ENCODE measurements around the gene GID8. TPM values are rescaled to one million over a fixed set of nuclear protein-coding genes. Genes with fewer than 3 reads are reported as not detected.

GID8 gene
- total and polyA plus RNA-seq, 2 donors (not counting 1 experiment from before 2014, with no cell fraction given): 12.4 to 47.4 TPM

DNA sequence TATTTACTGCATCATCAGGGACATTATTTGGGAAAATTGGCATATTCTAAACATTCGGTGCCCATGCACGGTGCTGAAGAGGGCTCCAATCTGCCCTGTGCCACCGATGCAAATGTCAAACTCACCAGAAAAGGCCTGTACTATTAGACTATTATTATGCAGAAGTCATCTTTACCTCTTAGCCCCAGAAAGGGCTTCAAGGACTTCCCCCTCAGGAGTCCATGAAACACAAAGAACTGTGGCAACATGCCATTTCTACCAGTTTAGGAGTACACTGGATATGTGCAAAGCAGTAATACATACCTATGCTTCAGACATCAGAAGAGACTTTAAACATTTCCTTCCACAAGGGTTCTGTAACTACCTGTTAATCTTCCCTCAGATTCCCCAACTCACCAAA is 20.2 kb upstream of the GID8 start:
- TF ChIP-seq, protein P1, sequence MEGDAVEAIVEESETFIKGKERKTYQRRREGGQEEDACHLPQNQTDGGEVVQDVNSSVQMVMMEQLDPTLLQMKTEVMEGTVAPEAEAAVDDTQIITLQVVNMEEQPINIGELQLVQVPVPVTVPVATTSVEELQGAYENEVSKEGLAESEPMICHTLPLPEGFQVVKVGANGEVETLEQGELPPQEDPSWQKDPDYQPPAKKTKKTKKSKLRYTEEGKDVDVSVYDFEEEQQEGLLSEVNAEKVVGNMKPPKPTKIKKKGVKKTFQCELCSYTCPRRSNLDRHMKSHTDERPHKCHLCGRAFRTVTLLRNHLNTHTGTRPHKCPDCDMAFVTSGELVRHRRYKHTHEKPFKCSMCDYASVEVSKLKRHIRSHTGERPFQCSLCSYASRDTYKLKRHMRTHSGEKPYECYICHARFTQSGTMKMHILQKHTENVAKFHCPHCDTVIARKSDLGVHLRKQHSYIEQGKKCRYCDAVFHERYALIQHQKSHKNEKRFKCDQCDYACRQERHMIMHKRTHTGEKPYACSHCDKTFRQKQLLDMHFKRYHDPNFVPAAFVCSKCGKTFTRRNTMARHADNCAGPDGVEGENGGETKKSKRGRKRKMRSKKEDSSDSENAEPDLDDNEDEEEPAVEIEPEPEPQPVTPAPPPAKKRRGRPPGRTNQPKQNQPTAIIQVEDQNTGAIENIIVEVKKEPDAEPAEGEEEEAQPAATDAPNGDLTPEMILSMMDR (IDR thresholded peaks at IDR 0.05): no peak
- no peak for TF ChIP-seq EZH2 (IDR thresholded peaks at IDR 0.05; ENCODE audit: borderline replicate concordance, insufficient read depth, low read depth, low read length, poor library complexity, severe bottlenecking)
- Histone ChIP-seq H3K27me3 (replicated peaks in 1 of 4; ENCODE audit: control extremely low read depth in 1 of 4, control insufficient read depth in 3 of 4, insufficient read depth in 4 of 4, low read length in 3 of 4) (no peaks in the 10 kb centered on the region), H3K79me2 (ENCODE audit: control insufficient read depth, insufficient read depth, low read length) (peaks cover 98% of the 10 kb centered on the region), H2AFZ (ENCODE audit: insufficient read depth, low read depth, low read length, poor library complexity, severe bottlenecking) (no peak overlapping the region), H3K4me2 (replicated peaks; ENCODE audit: low read depth, low read length, poor library complexity, severe bottlenecking) (peak overlapping the region; percentile 62), H3K4me1 (ENCODE audit: control insufficient read depth in 2 of 2, insufficient read depth in 2 of 2, low read length in 2 of 2) (peaks cover 62 to 63% of the 10 kb centered on the region in 2 donors), H3K27ac (ENCODE audit: low read length in 2 of 2) (no peak overlapping the region), H3K9me3 (ENCODE audit: control extremely low read depth in 1 of 3, control insufficient read depth in 2 of 3, insufficient read depth in 1 of 3, low read length in 2 of 3) (no peaks in the 10 kb centered on the region), H3K36me3 (replicated peaks in 1 of 2; ENCODE audit: control extremely low read depth in 1 of 2, control insufficient read depth in 1 of 2, extremely low read depth in 1 of 2, insufficient read depth in 2 of 2, low read length in 1 of 2) (peaks cover 0 to 17% of the 10 kb centered on the region in 2 experiments), H4K20me1 (ENCODE audit: control insufficient read depth, insufficient read depth, low read length, poor library complexity, severe bottlenecking) (peaks cover 99% of the 10 kb centered on the region), H3K9ac (ENCODE audit: low read length) (peak overlapping the region; percentile 25), H3K4me3 (ENCODE audit: control extremely low read depth in 1 of 5, extremely low read depth in 1 of 5, insufficient read depth in 1 of 5, low read depth in 2 of 5, low read length in 4 of 5) (peak overlapping the region in 1 of 5 experiments; percentile 21)
- Mint-ChIP-seq H3K27me3 (no peaks in the 10 kb centered on the region), H3K4me3 (peak overlapping the region; percentile 68), H3K4me1 (peaks cover 72% of the 10 kb centered on the region), H3K9me3 (ENCODE audit: insufficient read depth) (no peaks in the 10 kb centered on the region), H3K27ac (peak overlapping the region; percentile 51)
- DNase-seq: no peak
- 54% methylated on average over 3 of the region's 3 CpGs for WGBS (ENCODE audit: insufficient coverage)
- ChIA-PET CTCF (interaction anchor here (0.7 to 4.4 kb wide), 6 partner anchors 10 to 91 kb away, joined by 3 to 22 read pairs (median 4); no protein-coding TSS in a partner anchor), POLR2A (interaction anchor here (1.2 to 1.7 kb wide), 2 partner anchors 9 to 37 kb away, joined by 3 to 6 read pairs; partner anchors contain the start of gene DIDO1)
- ATAC-seq (ENCODE audit: low read depth): no peak
- intact Hi-C loops (cut with micrococcal nuclease): loop anchor here (5.0 kb wide), 1 partner anchor 35 kb away; the partner anchor contains the start of gene SLC17A9

DNA sequence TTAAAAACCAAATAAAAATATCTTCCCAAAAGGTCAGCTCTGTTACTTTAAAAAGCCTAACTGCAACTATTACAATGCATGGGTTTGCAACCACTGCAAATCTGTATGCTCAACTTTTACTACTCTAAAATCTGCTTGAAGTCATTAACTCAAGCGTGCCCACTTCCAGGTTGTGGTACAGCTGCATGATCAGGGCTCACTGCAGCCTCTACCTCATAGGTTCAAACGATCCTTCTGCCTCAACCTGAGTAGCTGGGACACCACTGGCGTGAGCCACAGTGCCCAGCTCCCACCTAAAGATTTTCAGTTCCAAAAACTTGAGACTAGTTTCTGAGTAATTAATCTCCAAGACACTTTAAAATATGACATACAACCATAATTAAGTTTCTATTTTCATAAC is 19.8 kb upstream of the GID8 start:
- peak overlapping the region; percentile 68 for H3K4me3 Mint-ChIP-seq
- intact Hi-C loops (cut with micrococcal nuclease): loop anchor here (5.0 kb wide), 1 partner anchor 34 kb away; the partner anchor contains the start of gene SLC17A9
- Histone ChIP-seq H3K9ac (ENCODE audit: low read length) (peak overlapping the region; percentile 38), H3K36me3 (replicated peaks in 1 of 2; ENCODE audit: control extremely low read depth in 1 of 2, control insufficient read depth in 1 of 2, extremely low read depth in 1 of 2, insufficient read depth in 2 of 2, low read length in 1 of 2) (peaks cover 0 to 12% of the 10 kb centered on the region in 2 experiments), H3K9me3 (ENCODE audit: control extremely low read depth in 1 of 3, control insufficient read depth in 2 of 3, insufficient read depth in 1 of 3, low read length in 2 of 3) (no peaks in the 10 kb centered on the region), H3K4me3 (ENCODE audit: control extremely low read depth in 1 of 5, extremely low read depth in 1 of 5, insufficient read depth in 1 of 5, low read depth in 2 of 5, low read length in 4 of 5) (peak overlapping the region in 2 of 5 experiments; percentile 16 to 21), H3K79me2 (ENCODE audit: control insufficient read depth, insufficient read depth, low read length) (peaks cover 98% of the 10 kb centered on the region), H4K20me1 (ENCODE audit: control insufficient read depth, insufficient read depth, low read length, poor library complexity, severe bottlenecking) (peaks cover 99% of the 10 kb centered on the region), H2AFZ (ENCODE audit: insufficient read depth, low read depth, low read length, poor library complexity, severe bottlenecking) (no peak overlapping the region), H3K27me3 (replicated peaks in 1 of 4; ENCODE audit: control extremely low read depth in 1 of 4, control insufficient read depth in 3 of 4, insufficient read depth in 4 of 4, low read length in 3 of 4) (no peaks in the 10 kb centered on the region), H3K4me2 (replicated peaks; ENCODE audit: low read depth, low read length, poor library complexity, severe bottlenecking) (peak overlapping the region; percentile 62), H3K27ac (ENCODE audit: low read length in 2 of 2) (peak overlapping the region in 1 of 2 donors; percentile 60), H3K4me1 (ENCODE audit: control insufficient read depth in 2 of 2, insufficient read depth in 2 of 2, low read length in 2 of 2) (peaks cover 65 to 67% of the 10 kb centered on the region in 2 donors)
- CTCF ChIA-PET: interaction anchor here (0.7 to 4.4 kb wide), 7 partner anchors 10 to 91 kb away, joined by 3 to 22 read pairs (median 3); no protein-coding TSS in a partner anchor
- H3K27ac Mint-ChIP-seq: peak overlapping the region; percentile 51
- DNase-seq (peak; percentile 43), ATAC-seq (ENCODE audit: low read depth) (peak; percentile 50)
- H3K27me3 Mint-ChIP-seq: no peaks in the 10 kb centered on the region
- WGBS (ENCODE audit: insufficient coverage): 11% methylated on average over 3 of the region's 3 CpGs
- peaks cover 71% of the 10 kb centered on the region for H3K4me1 Mint-ChIP-seq
- POLR2A ChIA-PET: interaction anchor here (1.2 to 1.7 kb wide), 2 partner anchors 9 to 36 kb away, joined by 3 to 6 read pairs; partner anchors contain the start of gene DIDO1
- TF ChIP-seq EZH2 (IDR thresholded peaks at IDR 0.05; ENCODE audit: borderline replicate concordance, insufficient read depth, low read depth, low read length, poor library complexity, severe bottlenecking): no peak
- H3K9me3 Mint-ChIP-seq (ENCODE audit: insufficient read depth): no peaks in the 10 kb centered on the region
